Superior temporal gyrus (tissue), 1 donor: Measurements from ENCODE around the gene MRPL45.

ENCODE experiments used
- DNase-seq: peaks from one replicate; pipeline ENCODE4 v3.0.0-alpha.2; 2016; ENCODE audit errors: extremely low spot score

Gene MRPL45

DNA sequence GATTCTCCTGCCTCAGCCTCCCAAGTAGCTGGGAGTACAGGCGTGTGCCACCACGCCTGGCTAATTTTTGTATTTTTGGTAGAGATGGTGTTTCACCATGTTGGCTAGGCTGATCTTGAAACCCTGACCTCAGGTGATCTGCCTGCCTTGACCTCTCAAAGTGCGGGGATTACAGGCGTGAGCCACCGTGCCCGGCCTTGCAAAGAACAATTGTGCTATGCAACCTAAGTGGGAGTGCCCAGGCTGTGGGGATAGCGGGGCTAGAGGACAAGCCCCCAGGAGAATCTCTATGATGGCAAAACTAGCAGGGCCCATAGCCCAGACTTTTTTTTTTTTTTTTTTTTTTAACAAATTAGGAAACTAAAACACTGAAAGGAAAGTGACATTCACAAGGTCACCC lies 48.8 kb downstream of the MRPL45 start:
- no peak for DNase-seq

DNA sequence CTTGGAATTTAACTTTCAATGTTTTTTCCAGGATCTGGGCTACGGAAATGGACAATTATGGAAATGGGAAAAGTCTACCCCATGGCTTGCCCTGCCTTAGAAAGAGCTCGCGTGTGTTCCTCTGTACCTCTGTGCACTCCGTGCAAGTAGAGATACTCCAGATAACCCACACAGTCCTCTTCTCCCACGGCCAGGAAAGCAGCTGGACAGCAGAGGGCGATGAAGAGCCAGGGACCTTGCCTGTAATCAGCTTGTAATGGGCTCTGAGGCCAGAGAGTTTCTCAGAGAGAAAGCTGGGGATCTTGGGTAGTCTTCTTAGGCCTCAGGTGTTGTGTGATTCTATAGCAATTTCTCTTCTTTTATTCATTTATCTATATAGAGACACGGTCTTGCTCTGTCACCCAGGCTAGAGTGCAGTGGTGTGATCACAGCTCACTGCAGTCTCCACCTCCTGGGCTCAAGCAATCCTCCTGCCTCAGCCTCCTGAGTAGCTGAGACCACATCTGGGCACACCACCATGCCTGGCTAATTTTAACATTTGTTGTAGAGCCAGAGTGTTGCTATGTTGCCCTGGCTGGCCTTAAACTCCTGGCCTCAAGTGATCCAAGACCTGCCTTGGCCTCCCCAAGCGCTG lies 52.2 kb downstream of the MRPL45 start:
- peak; percentile 96 for DNase-seq

DNA sequence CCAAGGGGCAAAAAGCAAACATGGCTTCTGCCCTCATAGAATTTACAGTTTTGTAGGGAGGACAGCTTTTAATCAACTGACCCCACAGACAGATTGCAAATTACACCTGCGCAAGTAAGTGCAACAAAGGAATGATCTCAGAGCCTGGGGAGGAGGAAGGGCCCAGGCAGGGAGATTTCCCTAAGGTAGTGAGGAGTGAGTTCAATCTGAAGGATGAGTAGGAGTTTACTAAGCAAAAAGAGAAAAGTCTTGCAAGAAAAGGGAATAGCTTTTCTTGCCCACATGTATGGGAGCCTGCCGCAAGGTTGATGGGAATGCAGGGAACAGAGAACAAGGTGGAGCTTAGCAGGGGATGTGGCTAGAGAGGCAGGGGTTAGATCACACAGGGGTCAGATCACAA lies 53.1 kb downstream of the MRPL45 start:
- no peak for DNase-seq

DNA sequence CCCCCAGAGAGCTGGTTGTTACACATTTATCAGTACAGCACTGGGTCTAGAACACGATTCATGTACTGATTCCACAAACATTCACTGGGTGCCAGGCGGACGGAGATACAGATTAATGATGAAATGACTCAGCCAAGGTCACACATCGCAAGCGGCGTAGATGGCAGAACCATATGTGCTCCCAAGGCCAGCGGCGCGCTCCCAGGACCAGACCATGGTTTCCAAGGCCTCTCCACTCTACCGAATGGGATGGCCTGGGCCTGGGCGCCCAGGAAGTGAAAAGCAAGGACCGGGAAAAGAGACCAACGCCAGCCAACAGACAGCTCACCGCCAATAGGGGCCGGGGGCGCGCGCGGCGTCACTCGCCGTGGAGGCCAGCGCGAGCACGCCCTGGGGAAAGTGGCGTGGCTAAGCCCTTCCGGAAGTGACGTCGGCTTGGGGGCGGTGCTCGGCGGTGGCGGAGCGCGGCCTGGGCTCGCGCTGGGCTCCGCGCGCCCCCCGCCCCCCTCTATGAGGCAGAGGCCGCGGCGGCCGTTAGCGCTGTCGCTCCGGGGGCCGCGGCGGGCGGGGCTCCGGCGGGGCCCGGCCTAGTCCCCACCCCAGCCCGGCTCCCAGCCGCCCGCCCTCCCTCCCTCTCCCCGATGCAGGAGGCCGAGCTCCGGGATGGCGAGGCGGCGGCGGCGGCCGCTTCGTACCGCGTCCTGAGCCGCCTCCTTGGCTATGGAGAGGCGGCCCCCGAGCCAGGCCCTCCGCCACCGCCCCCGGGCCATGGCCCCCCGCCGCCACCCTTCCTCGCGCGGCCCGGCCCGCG lies 54.6 kb downstream of the MRPL45 start, which contains the start of gene SOCS7:
Gene SOCS7, plus strand, starts transcription at position 433 of the 811 bp plus-strand sequence. Its CDS starts 209 bp downstream, at position 642.
- DNase-seq, result peak; percentile 96

DNA sequence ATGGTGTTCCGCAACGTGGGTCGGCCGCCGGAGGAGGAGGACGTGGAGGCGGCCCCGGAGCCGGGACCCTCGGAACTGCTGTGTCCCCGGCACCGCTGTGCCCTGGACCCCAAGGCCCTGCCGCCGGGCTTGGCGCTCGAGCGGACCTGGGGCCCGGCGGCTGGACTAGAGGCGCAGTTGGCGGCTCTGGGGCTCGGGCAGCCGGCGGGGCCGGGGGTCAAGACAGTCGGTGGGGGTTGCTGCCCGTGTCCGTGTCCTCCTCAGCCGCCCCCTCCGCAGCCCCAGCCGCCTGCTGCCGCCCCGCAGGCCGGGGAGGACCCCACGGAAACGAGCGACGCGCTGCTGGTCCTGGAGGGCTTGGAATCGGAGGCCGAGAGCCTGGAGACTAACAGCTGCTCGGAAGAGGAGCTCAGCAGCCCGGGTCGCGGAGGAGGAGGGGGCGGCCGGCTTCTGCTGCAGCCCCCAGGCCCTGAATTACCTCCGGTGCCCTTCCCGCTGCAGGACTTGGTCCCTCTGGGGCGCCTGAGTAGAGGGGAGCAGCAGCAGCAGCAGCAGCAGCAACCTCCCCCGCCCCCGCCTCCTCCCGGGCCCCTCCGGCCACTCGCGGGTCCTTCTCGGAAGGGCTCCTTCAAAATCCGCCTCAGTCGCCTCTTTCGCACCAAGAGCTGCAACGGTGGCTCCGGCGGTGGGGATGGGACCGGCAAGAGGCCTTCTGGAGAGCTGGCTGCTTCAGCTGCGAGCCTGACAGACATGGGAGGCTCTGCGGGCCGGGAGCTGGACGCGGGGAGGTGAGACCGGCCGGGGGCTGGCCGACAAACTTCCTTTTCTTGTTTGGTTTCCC lies 55.5 kb downstream of the MRPL45 start:
- no peak for DNase-seq

DNA sequence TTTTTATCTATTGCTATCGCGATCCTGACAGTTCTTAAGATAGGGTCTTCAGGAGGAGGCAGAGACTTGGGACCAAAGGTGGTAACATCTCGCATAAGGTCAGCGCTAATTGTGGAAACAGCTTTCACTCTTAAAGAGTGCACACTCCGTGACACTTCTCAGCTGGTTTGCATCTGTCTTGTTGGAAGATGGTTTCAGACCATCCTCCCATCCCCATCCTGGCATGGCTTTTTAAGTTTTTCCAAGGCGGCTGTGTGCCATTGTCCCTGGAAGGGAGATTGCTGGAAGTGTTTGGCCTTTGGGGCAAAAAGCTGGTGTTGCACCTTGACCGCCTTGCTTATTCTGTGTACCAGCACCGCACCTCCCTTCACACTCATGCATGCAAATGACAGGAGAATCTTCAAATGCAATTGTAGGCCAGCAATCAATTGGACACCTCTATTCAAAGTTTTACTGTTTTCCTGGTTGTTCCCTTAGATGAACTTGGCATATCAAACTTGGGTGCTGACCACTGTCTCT lies 56.2 kb downstream of the MRPL45 start:
- no peak for DNase-seq

DNA sequence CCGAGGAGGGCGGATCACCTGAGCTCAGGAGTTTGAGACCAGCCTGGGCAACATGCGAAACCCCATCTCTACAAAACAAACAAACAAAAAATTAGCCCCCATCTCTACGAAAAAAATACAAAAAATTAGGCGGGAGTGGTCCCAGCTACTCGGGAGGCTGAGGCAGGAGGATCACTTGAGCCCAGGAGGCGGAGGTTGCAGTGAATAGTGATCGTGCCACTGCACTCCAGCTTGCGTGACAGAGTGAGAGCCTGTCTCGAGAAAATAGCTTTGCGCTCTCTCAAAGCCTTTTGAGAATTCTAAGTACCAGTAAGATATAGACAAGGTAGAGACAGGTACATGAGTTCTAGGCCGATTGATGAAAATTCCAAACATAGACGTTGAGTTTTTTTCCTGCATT lies 56.7 kb downstream of the MRPL45 start:
- no peak for DNase-seq

DNA sequence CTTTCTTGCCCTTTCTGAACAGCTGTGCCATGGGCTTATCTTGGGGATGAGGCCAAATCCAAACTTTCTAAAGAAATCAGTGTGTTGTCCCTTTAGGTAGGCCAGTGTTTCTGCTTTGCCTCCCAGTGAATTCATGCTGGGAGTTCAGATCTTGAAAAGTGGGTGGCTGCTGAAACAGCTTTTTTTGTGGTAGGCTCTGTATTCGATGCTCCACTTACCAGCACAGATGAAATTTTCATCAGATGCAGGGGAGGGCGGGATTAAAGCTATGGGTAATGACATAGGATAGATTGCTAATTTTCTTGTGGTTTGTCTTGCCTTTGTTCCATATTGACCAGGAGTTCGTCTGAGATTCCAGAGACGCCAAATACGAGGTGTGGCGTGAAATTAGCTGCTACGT lies 57.5 kb downstream of the MRPL45 start:
- peak; percentile 25 for DNase-seq

DNA sequence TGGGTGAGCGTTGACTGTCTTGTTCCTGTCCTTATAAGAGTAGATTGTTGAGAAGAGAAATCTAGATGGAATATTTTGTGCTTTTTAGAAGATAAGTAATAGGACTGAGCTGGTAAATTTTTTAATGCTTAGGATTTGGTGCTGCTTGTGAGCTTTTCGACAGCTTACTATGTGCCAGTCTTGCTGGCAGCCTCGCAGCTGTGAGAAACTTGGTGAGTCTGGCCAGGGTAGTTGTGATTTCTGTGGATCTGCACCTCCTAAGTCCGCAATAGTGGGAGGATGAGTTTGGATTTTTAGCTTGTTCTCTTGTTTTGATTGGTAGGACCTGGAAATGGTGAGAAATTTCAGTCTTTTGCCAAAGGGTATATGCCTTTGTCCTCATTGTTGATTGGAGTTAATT lies 58.3 kb downstream of the MRPL45 start:
- peak; percentile 35 for DNase-seq

DNA sequence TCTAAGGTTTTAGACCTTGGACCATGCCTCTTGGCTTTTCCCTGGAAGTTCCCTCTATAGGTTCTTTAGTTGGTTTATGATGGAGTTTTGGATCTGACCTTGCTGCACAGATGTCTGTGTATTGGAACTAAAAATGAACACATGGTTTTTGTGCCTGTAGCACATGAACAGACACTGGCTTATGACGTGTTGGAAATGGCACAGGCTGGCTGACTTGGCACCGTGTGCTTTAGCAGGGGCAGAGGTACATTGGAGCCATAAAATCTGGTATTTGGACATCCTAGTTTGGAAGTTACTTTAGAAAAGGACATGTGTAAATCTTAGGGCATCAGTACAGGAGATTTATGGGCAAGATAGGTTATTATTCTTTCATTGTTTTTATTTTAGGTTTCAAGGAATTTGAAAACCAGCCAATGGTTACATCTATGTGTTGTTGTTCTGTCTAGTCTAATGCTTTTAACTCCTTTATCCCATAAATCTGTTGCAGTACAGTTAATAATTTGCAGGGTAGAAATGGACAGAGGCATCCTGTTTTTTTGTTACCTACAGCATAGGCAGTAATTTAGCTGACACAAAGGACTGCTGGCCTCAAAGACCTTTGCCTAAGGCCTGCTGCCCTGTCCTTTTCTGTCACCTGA lies 60.6 kb downstream of the MRPL45 start:
- DNase-seq, result peak; percentile 39

DNA sequence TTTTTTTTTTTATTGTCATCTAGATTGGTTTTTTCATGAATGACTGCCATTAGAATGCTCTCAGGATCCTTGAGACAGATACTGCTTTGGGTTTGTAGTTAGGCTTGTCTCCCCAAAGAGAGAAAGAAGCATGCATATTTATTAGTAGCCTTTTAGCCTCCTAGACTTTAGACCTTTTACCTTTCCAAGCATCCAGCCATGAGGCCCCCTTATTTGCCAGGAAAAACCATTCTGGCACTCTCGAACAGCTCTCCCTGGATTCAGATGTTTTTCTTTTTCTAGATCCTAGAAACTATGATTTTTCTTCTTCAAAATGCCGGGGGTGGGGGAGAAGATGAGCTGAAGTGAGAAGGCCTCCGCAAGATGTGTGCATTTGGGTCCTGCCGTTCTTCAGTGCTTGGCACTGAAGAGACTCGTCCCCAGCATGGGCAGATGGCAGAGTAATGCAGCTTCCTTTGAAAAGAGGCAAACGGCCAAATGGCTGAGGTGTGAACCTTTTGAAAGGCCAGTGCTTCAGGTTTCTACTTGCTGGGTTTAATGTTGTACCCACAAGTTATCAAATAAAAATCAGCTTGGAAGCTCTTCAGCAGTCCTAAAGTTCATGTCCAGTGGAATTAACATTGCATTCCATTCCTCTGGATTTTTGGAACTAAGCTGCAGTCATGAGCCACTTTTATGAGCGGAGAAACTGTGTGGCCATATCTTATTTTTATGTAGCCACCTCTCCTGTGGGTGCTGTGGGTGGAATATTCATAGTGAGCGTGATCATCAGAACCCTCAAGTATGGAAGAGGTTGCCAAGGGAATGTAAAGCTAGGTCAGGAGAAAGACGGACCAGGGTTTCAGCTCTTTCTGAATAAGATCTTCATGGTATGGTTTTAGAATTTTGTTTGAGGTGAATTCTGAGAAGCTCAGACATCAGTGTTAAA lies 61.9 kb downstream of the MRPL45 start:
- DNase-seq, result peak; percentile 58

DNA sequence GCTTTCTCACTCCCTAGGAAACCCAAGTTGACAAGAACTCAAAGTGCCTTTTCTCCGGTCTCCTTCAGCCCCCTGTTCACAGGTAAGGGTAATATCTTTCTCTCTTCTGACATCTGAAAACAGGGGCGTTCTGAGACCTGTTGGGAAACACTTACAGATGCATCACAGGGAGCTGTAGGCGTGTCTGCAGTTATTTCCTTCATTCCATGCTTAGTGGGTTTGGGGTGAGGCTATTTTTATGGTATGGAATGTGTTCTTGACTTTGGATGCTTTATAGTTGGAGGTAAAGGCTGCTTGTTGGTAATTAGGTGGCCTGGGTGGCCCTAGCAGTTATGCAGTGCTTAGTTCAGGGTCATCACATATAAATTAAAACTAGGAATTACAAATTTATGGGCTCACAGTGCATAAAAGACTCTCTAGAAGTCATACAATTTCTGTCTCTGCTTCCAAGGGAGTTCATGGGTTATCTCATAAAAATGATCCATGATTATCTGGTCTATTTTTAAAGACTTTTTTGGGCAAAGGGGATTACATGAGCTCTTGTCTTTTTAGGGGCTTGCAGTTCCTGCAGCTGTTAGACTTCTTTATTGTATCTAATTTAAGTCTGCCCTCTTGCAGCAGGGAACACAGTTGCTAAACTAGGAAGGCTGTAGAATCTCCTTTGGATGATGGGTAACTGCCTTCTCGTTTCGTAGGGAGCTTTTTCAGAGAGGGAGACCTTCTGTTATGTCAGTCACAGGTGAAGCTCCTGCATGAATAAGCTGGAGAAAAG lies 64.9 kb downstream of the MRPL45 start:
- DNase-seq, result no peak

DNA sequence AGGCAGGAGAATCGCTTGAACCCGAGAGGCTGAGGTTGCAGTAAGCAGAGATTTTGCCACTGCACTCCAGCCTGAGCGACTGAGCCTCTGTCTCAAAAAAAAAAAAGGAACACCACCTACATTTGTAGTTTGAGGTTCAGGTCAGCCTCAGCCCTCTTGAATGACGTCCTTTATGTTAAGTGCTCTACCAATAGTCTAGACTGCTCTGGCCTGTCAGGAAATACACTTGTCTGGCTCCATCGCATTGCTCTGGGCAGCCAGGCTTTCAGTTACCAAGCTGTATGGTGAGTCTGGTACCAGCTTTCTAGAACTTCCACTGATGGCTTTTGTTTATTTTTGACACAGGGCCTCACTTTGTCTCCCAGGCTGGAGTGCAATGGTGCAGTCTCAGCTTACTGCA lies 66.0 kb downstream of the MRPL45 start:
- no peak for DNase-seq

DNA sequence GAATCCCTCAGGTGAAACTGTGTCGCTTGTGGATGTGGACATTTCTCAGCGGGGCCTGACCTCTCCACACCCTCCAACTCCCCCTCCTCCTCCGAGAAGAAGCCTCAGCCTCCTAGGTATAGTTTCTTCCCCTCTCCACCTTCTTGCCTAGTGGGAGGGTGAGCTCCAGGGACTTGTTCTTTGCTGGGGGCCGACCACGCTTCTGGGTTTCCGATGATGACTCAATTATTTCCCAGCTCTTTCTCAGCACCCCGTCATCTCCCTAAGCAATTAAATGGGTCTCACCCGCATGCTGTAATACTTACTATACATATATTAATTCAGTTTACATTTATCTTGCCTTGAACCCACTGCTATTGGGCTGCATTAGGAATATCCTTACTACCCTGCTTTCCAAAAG lies 67.8 kb downstream of the MRPL45 start:
- no peak for DNase-seq

DNA sequence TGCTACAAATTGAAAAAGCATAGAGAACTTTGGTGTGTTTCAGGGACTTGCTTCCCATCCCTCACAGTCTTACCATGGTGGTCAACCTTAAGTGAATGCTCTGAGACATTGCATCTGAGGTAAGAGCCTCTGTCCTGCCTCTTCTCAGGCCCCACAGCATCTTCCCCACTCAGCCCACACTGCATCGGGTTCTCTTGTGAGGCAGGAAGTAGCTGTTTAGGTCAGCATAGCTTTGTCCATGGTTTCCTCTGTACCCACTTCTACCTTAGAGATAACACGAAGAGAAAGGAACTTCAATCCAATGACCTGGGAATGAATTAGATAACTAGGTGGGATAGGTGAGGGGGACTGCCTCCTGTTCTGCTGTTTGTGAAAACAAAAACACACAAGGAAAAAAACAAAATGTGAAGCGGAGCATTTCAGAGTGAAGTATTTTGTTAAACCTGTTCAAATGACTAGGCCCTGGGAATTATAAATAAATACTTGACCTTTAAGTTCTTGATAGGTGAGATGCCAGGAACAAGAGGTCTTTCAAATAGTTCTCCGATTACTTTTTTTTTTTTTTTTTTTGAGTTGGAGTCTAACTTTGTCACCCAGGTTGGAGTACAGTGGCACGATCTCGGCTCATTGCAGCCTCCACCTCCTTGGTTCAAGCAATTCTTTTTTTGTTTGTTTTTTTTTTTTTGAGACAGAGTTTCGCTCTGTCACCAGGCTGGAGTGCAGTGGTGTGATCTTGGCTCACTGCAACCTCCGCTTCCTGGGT lies 72.3 kb downstream of the MRPL45 start:
- no peak for DNase-seq
